HG03066 (cell line): ENCODE data around the gene ARSJ.

Experiments used
- ATAC-seq: cut with Tn5 transposase; IDR thresholded peaks from one replicate; pipeline ENCODE4 v1.9.1; 2021; ENCODE audit warnings: low read depth; ENCODE audit not compliant: unreplicated experiment

ARSJ gene

DNA sequence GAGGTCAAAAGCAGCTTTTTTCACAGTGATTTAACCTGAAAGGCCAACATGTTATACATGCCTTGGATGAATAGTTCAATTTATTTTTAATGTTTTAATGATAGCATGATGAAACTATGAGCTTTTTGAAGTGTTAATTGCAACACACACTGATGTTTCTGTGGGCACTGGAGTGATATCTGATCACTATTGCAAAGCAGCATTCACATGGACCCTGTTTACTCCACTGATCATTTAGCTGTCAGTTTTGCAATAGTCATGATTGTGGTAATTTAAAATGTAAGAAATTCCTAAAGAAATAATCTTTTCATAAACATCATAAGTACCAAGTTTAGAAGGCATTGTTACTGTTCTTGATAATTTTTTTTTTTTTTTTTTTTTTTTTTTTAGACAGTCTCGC lies 74.1 kb downstream of the ARSJ start:
- no peak for ATAC-seq

DNA sequence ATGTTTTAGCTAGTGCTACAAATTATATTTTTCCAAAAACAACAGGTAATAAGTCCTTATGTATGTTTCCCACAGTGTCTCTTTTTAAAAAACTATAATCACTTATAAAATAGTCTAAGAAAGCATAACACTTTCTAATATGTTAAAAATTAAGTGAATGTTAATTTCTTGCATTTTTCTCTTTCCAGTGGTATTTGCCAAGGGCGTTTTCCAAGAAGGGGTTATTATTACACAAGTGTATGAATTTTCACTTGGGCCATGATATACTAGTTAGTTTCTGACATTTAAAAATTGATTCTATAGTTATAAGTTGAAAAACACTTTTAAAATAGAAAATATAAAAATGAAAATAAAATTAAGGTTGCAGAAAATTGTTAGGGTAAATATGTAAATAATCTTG lies 74.6 kb downstream of the ARSJ start:
- no peak for ATAC-seq

DNA sequence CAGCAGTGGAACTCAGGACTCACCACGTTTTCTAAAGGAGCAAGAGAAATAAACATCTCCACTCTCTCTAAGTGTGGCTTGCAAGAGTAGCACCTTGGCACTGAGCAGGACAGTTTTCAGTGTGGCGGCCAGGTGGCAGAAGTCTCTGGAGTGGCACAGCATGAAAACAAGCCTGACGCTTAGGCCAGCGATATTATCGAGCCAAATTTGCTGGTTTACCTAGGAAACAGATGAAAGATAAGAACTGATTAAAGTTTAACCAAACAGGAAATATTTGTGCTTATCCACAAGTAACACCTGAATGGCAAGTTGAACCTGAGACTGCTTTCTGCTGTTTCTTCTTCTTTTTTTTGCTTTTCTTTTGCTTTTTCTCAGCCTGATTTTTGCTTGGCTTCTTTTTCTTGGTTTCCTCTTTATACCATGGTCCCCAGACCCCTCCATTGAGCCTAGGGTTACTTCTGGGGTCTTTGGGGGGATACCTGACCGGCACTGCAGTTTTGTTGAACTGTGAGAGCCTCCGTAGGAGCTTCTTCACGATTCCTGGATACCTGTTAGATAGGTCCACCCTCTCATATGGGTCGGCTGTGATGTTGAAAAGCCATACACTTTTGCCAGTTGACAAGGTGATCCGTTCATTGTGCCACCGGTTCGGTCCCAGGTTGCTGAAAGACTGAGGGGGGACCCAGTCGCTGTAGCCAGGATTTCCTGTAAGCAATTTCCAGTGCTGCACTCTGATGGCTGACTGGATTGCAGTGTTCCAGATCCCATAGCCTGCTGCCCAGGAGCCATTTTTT lies 77.3 kb downstream of the ARSJ start:
- no peak for ATAC-seq

DNA sequence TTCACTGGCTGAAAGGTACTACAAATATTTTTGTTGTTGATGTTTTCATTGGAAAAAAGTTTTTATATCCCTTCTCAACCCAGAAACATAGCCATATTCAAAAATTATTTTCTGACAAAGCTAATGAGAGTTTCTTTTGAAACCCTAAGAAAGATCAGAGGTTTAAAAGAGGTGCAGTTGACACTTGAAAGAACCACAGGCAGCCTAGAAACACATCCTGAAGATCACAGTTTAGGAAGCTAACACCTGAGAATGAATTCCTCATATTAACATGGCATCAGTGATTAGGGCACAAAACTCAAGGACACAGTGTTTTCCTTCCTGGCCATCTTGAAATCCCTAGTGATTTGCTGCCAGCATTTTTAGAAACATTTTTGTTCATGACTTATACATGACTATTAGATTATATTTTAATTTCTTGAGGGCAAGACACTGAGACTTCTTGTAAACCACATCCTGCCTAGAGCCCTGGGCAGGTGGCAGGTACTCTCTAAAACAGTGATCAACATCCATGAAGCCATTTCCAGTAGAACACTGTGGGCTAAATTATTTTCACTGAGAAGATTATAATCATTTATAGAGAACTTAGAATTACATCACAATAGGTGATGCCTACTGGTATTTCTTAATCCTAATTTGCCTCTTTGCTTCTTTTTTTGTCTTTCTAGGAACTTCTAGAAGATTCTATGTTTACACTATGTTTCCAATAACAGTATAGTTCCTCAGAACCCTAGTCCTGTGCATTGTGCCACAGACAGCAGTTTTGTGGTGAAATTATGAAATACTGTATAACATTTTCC lies 80.0 kb downstream of the ARSJ start:
- ATAC-seq, result peak; percentile 93

DNA sequence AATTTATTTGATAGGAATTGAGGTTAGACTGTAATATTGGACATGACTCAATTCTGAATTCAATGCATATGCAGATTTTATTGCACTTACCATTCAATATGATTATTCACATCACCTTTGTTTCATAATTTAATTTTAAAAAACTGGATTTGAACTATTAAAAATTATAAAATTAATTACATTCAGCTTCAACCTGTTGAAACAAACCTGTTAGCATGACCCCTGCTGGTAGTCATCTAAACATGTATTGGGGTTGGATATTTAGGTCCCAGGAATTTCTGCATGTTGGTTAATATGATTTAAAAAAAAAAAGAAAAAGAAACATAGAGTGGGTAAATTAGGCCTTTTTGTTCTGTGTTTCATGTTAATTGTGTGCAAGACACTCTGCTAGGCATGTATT lies 85.9 kb downstream of the ARSJ start:
- no peak for ATAC-seq

DNA sequence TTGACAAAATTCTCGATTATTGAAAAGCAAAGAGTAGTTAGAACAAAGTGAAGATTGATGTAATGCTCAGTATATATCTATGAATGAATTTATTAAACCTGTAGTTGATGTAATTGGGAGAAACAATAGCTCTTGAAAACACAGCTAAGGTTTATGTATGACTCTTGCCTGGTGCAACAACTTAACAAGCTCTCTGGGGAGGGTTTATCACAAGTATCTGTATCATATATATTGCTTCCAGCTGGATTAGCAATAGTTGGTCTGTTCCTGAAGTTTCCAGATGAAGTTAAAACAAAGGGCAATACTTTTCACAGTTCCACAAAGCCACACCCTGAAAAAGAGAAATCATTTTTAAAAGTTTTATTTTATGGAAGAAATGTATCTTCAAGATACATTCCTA lies 91.4 kb downstream of the ARSJ start:
- no peak for ATAC-seq

DNA sequence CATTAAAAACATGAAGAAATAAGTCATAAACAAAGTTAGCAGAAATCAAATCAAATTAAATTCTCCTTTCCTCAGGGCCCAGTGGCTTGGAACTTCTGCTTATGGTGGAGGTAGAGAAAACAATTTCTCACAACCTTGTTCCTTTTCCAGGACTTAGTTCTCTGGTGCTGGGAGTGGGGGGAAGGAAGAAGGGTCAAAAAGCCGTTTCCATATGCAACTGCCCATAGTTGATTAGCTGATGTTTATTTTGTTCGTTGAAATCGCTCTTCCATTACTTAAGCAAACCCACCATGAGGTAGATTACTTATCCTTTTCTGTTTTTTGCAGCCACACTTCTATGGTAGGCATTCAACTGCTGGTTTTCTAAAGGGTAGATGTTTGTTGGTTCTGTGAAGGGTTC lies 94.2 kb downstream of the ARSJ start:
- no peak for ATAC-seq

DNA sequence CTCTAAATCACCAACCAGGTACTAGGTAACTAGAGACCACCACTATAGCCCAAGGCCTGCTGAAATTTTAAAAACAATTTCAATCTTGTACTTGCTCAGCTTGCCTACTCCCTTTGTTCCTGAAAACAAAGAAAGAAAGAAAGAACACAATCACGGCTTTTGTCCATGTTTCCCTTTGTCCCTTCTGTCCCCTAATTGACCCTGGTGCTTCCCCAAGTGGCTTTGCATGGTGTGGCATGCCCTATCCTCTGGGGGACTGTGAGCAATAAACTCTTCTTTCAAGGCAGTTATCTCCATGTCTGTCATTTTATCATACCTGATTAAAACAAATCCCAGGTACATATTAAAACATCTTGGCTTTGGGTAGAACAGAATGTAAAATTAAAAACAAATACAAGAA lies 94.8 kb downstream of the ARSJ start:
- no peak for ATAC-seq

DNA sequence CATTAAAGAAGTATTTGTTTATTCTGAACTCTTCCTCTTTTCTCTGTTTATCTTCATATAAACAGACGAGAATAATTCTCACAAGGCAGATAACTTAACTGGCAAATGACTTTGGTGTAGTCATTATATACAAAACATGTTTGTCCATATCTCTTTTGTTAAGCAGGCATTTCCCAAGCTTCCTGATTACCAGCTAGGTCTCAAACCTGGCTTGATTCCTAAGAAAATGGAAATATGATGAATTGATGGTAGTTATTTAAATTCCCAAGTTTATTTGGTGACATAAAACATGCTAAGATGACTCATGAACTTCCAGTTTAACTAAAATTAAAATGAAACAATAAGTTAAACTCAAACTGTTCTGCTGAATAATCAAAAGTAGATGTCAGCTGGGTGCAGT lies 96.8 kb downstream of the ARSJ start:
- ATAC-seq, result no peak

DNA sequence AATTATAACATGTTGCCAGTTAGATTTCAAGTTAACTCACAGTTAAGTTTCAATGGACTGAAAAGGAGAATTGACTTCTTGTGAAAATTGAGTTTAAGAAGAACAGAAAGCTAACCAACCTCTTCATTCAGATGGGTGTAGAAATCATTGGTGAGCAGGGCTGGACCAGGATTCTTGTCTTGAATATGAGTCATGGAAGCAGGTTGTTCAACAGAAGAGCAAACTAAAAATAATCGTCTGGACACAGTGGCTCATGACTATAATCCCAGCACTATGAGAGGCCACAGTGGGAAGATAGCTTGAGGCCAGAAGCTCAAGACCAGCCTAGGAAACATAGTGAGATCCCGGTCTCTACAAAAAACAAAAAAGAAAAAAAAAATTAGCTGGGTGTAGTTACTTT lies 98.2 kb downstream of the ARSJ start:
- no peak for ATAC-seq

DNA sequence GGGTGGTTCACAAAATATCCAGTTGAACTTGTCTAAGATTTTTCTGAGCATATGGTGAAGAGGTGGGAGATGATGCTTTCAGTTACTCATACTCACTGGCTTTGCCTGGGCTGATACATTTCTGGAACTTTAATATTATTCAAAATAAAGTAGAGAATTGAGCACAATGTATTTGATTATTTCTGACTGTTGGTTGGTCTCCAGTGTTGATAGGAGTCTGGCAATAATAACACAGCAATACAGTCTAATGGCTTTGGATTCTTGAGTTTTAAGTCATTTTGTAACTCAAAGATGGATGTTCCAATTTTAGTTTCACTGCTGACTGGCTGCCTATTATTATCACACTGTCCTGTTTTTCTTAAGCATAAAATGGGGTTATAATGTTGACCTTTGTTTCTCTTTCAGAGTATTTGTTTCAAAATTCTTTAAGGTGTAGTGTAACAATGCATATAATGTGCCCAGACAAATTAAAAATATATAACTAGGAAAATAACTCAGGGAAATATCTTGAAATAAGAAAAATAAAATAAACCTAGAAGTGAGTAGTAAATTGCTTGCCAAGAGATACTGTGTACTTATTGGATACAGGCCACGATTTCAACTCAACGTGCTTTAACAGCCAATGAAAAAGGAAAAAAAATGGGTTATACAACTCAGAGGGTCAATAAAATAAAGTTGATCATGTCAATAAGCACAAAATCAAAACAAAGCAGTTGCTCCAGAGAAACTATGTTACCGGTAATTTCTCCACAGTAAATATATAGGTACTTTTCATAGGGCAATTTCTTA lies 99.0 kb downstream of the ARSJ start:
- no peak for ATAC-seq

DNA sequence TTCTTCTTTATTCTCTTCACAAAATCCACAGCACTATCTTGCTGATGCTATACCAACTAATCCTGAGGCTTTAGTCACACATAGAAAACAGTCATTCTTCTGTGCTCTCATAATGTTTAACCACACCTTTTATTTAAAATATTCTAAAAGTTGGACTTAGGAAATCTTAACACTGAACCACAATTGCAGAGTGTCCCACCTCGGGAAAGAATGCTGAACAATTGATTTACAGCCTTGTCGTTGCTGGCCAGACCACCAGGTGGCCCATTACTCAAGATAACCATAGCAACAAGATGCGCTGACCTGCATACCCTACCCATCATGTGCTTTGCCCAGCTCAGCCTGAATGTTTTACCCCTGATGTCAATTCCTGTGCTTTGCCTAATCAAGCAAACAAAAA lies 100.8 kb downstream of the ARSJ start:
- ATAC-seq, result no peak

DNA sequence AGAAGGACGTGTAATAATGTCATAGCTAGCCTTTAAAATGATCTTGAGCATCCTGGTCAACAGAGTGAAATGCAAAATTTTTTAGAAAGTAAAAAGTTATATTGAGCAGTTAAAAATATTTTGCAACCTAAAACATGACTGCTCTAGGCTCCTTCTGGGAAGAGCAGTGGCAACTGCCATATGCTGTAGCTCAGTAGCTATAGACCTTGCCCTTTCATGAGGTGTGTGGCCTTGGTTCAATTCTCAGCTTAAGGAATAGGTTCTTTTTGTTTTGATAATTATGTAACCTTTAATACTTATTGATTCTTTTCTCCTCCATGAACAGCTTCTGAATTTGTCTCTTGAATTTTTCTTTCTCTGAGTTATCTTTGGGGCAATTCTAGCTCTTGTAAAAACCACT lies 105.0 kb downstream of the ARSJ start:
- ATAC-seq, result no peak

DNA sequence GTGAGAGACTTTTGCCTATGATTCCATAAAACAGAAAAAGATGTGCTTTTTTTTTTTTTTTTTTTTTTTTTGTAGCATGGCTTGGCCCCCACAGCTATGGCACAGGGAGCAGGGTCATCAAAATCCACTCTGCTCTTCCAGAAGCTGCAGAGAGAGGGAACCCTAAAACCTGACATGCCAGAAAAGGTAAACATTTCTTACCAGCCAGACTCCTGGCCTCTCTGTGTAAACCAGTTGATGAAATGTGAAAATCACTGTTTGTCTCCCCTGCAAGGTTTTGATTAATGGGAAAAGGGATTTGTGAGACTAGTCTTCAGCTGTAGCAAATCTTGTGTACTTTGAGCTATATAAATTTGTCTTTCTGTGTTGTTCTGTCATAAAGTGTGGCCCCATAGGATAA lies 105.9 kb downstream of the ARSJ start:
- no peak for ATAC-seq

DNA sequence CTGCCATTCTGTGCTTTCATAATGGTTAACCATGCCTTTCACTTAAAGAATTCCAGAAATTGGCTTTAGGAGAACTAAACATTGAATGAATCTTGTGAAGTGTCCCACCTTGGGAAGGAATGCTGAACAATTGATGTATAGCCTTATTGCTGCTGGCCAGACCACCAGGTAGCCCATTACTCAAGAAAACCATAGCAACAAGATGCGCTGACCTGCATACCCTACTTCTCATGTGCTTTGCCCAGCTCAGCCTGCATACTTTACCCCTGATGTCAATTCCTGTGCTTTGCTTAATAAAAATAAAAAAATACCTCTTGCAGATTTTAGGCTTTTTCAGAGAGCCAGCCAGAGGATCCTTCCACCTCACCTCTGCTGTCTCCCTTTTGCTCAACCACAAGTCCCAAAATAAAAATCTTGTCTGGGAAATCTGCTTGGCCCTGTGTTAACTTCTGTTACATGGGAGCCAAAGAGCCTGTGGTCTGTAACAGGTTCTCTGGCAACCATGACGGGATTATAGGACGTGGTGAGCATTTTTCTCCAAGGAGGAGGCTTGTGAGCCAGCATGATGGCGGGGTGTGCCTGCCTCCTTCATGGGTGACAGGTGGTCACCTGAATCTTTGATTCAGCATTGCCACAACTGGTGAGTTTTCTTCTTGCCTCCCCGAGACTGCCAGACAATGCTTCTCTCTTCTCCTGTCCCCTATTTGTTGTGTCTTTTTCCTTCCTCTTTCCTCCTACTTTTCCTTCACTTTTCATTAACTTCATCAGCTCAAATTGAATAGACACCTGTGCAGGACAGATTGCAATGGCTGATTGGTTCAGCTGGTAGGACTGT lies 106.8 kb downstream of the ARSJ start:
- ATAC-seq, result no peak

DNA sequence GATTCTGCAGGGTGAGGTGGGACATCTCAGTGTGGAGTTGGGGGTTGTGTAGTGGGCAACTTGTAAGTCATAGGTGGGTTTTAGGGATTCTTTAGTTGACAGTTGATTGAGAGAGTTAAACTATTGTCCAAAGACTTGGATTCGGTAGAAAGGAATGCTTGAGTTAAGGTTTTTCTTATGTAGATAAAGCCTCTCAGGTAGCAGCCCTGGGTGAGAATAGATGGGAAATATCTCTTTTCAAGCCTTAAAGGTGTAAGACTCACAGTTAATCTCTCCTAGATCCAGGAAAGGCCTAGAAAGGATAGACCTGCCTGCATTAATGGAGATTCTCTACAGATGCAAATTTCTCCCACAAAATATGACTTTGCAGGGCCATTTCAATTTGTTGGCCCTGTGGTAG lies 108.4 kb downstream of the ARSJ start:
- ATAC-seq, result no peak

DNA sequence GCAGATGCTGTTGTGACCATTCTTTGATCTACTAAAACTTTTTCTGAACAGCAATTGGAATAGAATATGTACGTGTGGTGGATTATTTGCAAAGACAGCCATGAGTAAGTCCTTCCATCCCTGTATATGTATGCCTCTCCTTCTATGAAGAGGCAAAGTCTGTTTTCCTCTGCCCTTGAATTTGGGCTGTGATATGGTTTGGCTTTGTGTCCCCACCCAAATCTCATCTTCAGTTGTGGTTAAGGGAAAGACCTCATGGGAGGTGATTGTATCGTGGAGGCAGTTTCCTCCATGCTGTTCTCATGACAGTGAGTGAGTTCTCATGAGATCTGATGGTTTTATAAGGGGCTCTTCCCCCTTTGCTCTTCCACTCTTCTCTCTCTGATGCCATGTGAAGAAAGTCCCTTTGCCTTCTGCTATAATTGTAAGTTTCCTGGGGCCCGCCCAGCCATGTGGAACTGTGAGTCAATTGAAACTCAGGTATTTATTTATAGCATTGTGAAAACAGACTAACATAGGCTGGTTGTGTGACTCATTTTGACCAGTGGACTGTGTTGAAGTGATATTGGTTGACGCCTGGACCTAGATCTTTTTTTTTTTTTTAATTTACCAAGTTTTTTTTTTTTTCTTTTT lies 109.6 kb downstream of the ARSJ start:
- ATAC-seq, result peak; percentile 87

DNA sequence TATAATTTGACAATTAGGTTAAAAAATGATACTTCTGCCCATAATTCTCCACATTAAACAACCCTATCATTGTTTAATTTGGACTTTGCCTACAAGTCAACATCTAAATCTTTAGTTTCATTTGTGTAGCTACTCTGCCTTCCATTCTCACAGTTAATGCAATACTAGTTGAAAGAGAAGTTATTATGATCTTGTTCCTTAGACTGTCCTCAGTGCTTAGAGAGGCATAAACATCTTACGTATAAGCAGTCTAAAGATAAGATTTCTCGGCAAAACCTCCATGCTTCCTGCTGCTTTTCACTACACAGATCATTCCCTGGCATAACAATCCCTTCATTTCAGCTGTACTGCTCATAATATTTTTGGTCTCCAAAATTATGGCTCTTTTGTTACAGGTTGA lies 112.8 kb downstream of the ARSJ start:
- no peak for ATAC-seq

DNA sequence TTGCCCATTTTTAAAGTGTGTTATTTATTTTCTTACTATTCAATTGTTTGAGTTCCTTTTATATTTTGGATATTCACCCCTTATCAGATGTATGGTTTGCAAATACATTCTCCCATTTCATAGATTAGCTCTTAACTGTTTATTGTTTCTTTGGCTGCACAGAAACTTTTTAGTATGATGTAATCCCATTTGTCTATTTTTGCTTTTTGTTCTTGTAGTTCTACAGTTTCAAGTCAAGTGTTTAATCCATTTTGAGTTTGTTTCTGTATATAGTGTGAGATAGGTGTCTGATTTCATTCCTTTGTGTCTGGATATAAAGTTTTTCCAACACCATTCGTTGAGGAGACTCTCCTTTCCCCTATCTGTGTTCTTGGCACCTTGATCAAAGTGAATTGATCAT lies 120.5 kb downstream of the ARSJ start:
- no peak for ATAC-seq

DNA sequence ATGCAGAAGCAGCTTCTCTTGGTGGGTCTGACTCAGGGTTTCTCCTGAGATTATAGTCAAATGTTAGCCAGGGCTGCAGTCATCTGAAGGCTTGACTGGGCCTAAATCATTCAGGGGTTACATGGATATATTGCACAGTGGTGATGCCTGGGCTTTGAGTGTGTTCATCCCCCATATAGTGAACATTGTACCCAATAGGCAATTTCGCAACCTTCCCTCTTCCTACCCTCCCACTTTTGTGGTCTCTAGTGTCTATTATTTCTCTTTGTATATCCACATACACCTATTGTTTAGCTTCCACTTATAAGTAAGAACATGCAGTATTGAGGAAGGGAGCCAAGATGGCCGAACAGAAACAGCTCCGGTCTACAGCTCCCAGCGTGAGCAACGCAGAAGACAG lies 127.6 kb downstream of the ARSJ start:
- no peak for ATAC-seq
